Stomach (tissue), 4 donors: ENCODE data around the gene SMIM41.

Source experiments
- EP300 ChIP-seq: sonication (generic); formaldehyde crosslinking; IDR thresholded peaks from one replicate; pipeline ENCODE4 v1.6.1; 2017; ENCODE audit warnings: antibody characterized with exemption
- POLR2A ChIP-seq, 4 donors: fragments of 450-650 bp; IDR thresholded peaks; one replicate each; pipeline ENCODE4 v1.6.1; 2016; ENCODE audit warnings: antibody characterized with exemption in 4 of 4, control low read depth in 2 of 4, mild to moderate bottlenecking in 1 of 4, moderate library complexity in 1 of 4
- POLR2AphosphoS5 ChIP-seq, 3 donors: sonication (generic); formaldehyde crosslinking; IDR thresholded peaks; one replicate each; pipeline ENCODE4 v1.6.1; 2016; ENCODE audit warnings: antibody characterized with exemption in 3 of 3
- TF ChIP-seq, protein P1 (sequence below), 7 experiments: fragments of 450-650 bp in 4 of 7; fragments of 200-600 bp in 3 of 7; sonication (generic) in 3 of 7; IDR thresholded peaks; one replicate each; pipeline ENCODE4 v1.5.1; 2016 to 2019; ENCODE audit warnings: antibody characterized with exemption in 7 of 7, control low read depth in 2 of 7, mild to moderate bottlenecking in 1 of 7

- TF ChIP-seq, protein P1, sequence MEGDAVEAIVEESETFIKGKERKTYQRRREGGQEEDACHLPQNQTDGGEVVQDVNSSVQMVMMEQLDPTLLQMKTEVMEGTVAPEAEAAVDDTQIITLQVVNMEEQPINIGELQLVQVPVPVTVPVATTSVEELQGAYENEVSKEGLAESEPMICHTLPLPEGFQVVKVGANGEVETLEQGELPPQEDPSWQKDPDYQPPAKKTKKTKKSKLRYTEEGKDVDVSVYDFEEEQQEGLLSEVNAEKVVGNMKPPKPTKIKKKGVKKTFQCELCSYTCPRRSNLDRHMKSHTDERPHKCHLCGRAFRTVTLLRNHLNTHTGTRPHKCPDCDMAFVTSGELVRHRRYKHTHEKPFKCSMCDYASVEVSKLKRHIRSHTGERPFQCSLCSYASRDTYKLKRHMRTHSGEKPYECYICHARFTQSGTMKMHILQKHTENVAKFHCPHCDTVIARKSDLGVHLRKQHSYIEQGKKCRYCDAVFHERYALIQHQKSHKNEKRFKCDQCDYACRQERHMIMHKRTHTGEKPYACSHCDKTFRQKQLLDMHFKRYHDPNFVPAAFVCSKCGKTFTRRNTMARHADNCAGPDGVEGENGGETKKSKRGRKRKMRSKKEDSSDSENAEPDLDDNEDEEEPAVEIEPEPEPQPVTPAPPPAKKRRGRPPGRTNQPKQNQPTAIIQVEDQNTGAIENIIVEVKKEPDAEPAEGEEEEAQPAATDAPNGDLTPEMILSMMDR (IDR thresholded peaks at IDR 0.05) = no peak
- no peak for TF ChIP-seq POLR2AphosphoS5 (IDR thresholded peaks at IDR 0.05)
- no peak for TF ChIP-seq EP300
- no peak for TF ChIP-seq POLR2A (IDR thresholded peaks at IDR 0.05)
Measured at GRCh38 chr12:52070185-52070925, 9.1 kb upstream of the SMIM41 start.
